GM23338 (cell line): Measurements from ENCODE around the gene RNF213. TPM values are rescaled to one million over a fixed set of nuclear protein-coding genes. Genes with fewer than 3 reads are reported as not detected.

Experiments
- ATAC-seq: fragments of 200-7000 bp; cut with Tn5 transposase; 3 replicates; pipeline ENCODE4 v1.9.1; 2020
- DNase-seq: peaks from one replicate; pipeline ENCODE4 v3.0.0-alpha.2; 2015; ENCODE audit warnings: low spot score
- H2AFZ ChIP-seq: fragments of 200-600 bp; sonication (generic); 2 replicates; pipeline ENCODE4 v1.8.0; 2016; ENCODE audit warnings: antibody characterized with exemption, mild to moderate bottlenecking, moderate library complexity
- H3F3A ChIP-seq: fragments of 200-600 bp; sonication (generic); replicated peaks from 2 replicates; pipeline ENCODE4 v1.8.0; 2017; ENCODE audit warnings: antibody characterized with exemption, mixed run types, low read depth
- H3K27ac ChIP-seq: fragments of 200-600 bp; sonication (generic); 2 replicates; pipeline ENCODE4 v1.6.1; 2016; ENCODE audit warnings: low read depth
- H3K27me3 ChIP-seq: fragments of 200-600 bp; sonication (generic); 2 replicates; pipeline ENCODE4 v1.8.0; 2016; ENCODE audit warnings: mild to moderate bottlenecking, mixed run types, moderate library complexity; ENCODE audit not compliant: insufficient read depth
- H3K36me3 ChIP-seq: fragments of 200-600 bp; sonication (generic); 2 replicates; pipeline ENCODE4 v1.8.0; 2016; ENCODE audit warnings: mild to moderate bottlenecking; ENCODE audit not compliant: insufficient read depth
- H3K4me1 ChIP-seq: fragments of 200-600 bp; sonication (generic); 2 replicates; pipeline ENCODE4 v1.8.0; 2016; ENCODE audit warnings: mild to moderate bottlenecking, moderate library complexity; ENCODE audit not compliant: insufficient read depth
- H3K4me2 ChIP-seq: fragments of 200-600 bp; sonication (generic); 2 replicates; pipeline ENCODE4 v1.7.1; 2017; ENCODE audit warnings: mixed run types
- H3K4me3 ChIP-seq: fragments of 200-600 bp; sonication (generic); 2 replicates; pipeline ENCODE4 v1.6.1; 2016; ENCODE audit warnings: mixed run types
- H3K79me2 ChIP-seq: fragments of 200-600 bp; sonication (generic); replicated peaks from 2 replicates; pipeline ENCODE4 v1.8.0; 2017; ENCODE audit warnings: mild to moderate bottlenecking; ENCODE audit not compliant: insufficient read depth
- H3K9me2 ChIP-seq: fragments of 200-600 bp; sonication (generic); 2 replicates; pipeline ENCODE4 v1.8.0; 2017; ENCODE audit not compliant: insufficient read depth
- H4K20me1 ChIP-seq: fragments of 200-600 bp; sonication (generic); replicated peaks from 2 replicates; pipeline ENCODE4 v1.8.0; 2017; ENCODE audit warnings: mild to moderate bottlenecking; ENCODE audit not compliant: insufficient read depth
- H3K27ac Mint-ChIP-seq: 2 replicates; pipeline ENCODE4 v1.8.0; 2020; ENCODE audit warnings: inconsistent platforms, mild to moderate bottlenecking, moderate library complexity, mixed read lengths
- H3K27me3 Mint-ChIP-seq: 3 replicates; pipeline ENCODE4 v1.8.0; 2022; ENCODE audit warnings: low read depth, mild to moderate bottlenecking, moderate library complexity, mixed read lengths, inconsistent platforms; ENCODE audit not compliant: insufficient read depth, poor library complexity
- H3K36me3 Mint-ChIP-seq: 3 replicates; pipeline ENCODE4 v1.8.0; 2021; ENCODE audit warnings: low read depth, mild to moderate bottlenecking, inconsistent platforms, moderate library complexity, mixed read lengths
- H3K4me1 Mint-ChIP-seq: 3 replicates; pipeline ENCODE4 v1.8.0; 2020; ENCODE audit warnings: mild to moderate bottlenecking, inconsistent platforms, mixed read lengths
- H3K4me3 Mint-ChIP-seq: 3 replicates; pipeline ENCODE4 v1.8.0; 2021; ENCODE audit warnings: moderate library complexity, mild to moderate bottlenecking, inconsistent platforms, mixed read lengths
- H3K9me3 Mint-ChIP-seq: 3 replicates; pipeline ENCODE4 v1.8.0; 2020; ENCODE audit warnings: moderate library complexity, mild to moderate bottlenecking, inconsistent platforms, mixed read lengths
- CREB1 ChIP-seq: fragments of 250-450 bp; sonication (Bioruptor Pico); IDR thresholded peaks from 2 replicates; pipeline ENCODE4 v1.5.0; 2020; ENCODE audit warnings: low read depth, mild to moderate bottlenecking, moderate library complexity
- EZH2 ChIP-seq: fragments of 200-600 bp; sonication (generic); IDR thresholded peaks from one replicate; pipeline ENCODE4 v1.8.0; 2017; ENCODE audit warnings: antibody characterized with exemption, mild to moderate bottlenecking, low read depth; ENCODE audit not compliant: unreplicated experiment
- NANOG ChIP-seq: IDR thresholded peaks from 2 replicates; pipeline ENCODE4 v1.6.1; 2016; ENCODE audit warnings: antibody characterized with exemption, borderline replicate concordance
- POLR2AphosphoS5 ChIP-seq: IDR thresholded peaks from 2 replicates; pipeline ENCODE4 v1.6.1; 2016; ENCODE audit warnings: antibody characterized with exemption, low read depth
- STAT1 ChIP-seq: IDR thresholded peaks from one replicate; pipeline ENCODE4 v1.6.1; 2016; ENCODE audit warnings: antibody characterized with exemption; ENCODE audit not compliant: unreplicated experiment
- ZNF114 ChIP-seq: fragments of 250-450 bp; sonication (Bioruptor Pico); IDR thresholded peaks from 2 replicates; pipeline ENCODE4 v1.5.0; 2020; ENCODE audit warnings: mild to moderate bottlenecking, moderate library complexity
- ZNF331 ChIP-seq: fragments of 250-450 bp; sonication (Bioruptor Pico); IDR thresholded peaks from 2 replicates; pipeline ENCODE4 v1.5.0; 2020; ENCODE audit warnings: low read depth, mild to moderate bottlenecking, moderate library complexity
- polyA plus RNA-seq: library from polyadenylated mRNA; unstranded; fragments of >200 nt; fragmentation: Nextera tagmentation; extraction: Ambion mirVana; gene quantifications from 2 replicates; pipeline ENCODE4 v1.2.1, GENCODE V29; 2016
- total RNA-seq: library from RNA; depleted of rRNA; stranded (reverse); fragments of >200 nt; shearing (Covaris generic); gene quantifications from 2 replicates; pipeline ENCODE4 v1.2.3, GENCODE V29; 2014
- TF ChIP-seq, protein P1 (sequence below): IDR thresholded peaks from one replicate; pipeline ENCODE4 v1.6.1; 2018; ENCODE audit warnings: antibody characterized with exemption; ENCODE audit not compliant: unreplicated experiment
- TF ChIP-seq, protein P2 (sequence below): IDR thresholded peaks from 2 replicates; pipeline ENCODE4 v1.6.1; 2016; ENCODE audit warnings: antibody characterized with exemption
- TF ChIP-seq, protein P3 (sequence below): fragments of 250-450 bp; sonication (Bioruptor Pico); IDR thresholded peaks from 2 replicates; pipeline ENCODE4 v1.5.0; 2020; ENCODE audit warnings: mild to moderate bottlenecking, moderate library complexity

RNF213 gene
- total and polyA plus RNA-seq, 2 experiments from 2014 or later = 21.2 to 67.2 TPM

- Mint-ChIP-seq H3K9me3 (peaks cover 2% of the 10 kb centered on the region; the same call in 1 of the 3 replicates), H3K36me3 (no peaks in the 10 kb centered on the region), H3K27me3 (peaks cover 11% of the 10 kb centered on the region), H3K4me1 (no peaks in the 10 kb centered on the region), H3K4me3 (no peak overlapping the region), H3K27ac (no peak overlapping the region)
- DNase-seq = no peak
- no peak for ATAC-seq
- Histone ChIP-seq H3K4me3 (no peak overlapping the region), H3K36me3 (no peaks in the 10 kb centered on the region), H3K4me1 (no peaks in the 10 kb centered on the region), H3K4me2 (no peak overlapping the region), H2AFZ (no peak overlapping the region), H3K79me2 (no peaks in the 10 kb centered on the region), H3K27ac (no peak overlapping the region), H3K27me3 (no peaks in the 10 kb centered on the region), H3F3A (no peaks in the 10 kb centered on the region), H4K20me1 (no peaks in the 10 kb centered on the region; the same call in 1 of the 2 replicates), H3K9me2 (no peaks in the 10 kb centered on the region)
- TF ChIP-seq ZNF114 (CRISPR knock-in tag) (no peak), CREB1 (no peak), EZH2 (no peak)
Measured at GRCh38 chr17:80433916-80434666, 173.4 kb downstream of the RNF213 start.

DNA sequence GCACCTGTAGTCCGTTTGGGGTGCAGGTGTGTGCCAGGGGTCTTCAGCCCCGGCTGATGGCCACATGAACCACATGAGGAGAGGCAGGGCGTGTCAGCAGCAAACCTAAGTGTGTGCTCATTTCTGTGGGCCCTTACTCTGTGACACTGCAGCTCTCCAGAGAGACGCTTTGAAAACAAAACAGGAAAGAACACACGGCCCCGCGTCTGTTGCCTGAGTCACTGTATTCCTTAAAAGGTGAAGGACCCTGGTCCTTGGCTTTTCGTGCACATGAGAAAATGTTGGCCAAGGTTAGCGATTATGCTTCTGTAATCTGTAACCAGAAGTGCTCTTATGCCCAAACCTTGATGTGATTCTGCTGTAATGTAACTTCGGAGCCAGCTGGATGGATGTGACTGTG is 176.9 kb downstream of the RNF213 start:
- H3K27ac ChIP-seq = no peak overlapping the region
- no peaks in the 10 kb centered on the region for H3K9me2 ChIP-seq
- DNase-seq = no peak
- ATAC-seq = no peak
- Mint-ChIP-seq H3K27me3 (peaks cover 18% of the 10 kb centered on the region), H3K4me3 (no peak overlapping the region), H3K36me3 (no peaks in the 10 kb centered on the region), H3K9me3 (peaks cover 2% of the 10 kb centered on the region; the same call in 1 of the 3 replicates), H3K4me1 (no peaks in the 10 kb centered on the region), H3K27ac (no peak overlapping the region)
- no peaks in the 10 kb centered on the region for H3K36me3 ChIP-seq
- H3K4me2 ChIP-seq = no peak overlapping the region
- H3F3A ChIP-seq = 0 out of 2 replicates have a peak, but pooled peaks cover 3% of the 10 kb centered on the region
- H3K27me3 ChIP-seq = no peaks in the 10 kb centered on the region
- H3K4me3 ChIP-seq = no peak overlapping the region
- no peaks in the 10 kb centered on the region; the same call in 1 of the 2 replicates for H3K4me1 ChIP-seq
- no peaks in the 10 kb centered on the region for H3K79me2 ChIP-seq
- H2AFZ ChIP-seq = no peak overlapping the region
- H4K20me1 ChIP-seq = no peaks in the 10 kb centered on the region; the same call in none of the 2 replicates
- TF ChIP-seq POLR2AphosphoS5 (no peak), NANOG (no peak), EZH2 (no peak), STAT1 (no peak), ZNF331 (CRISPR knock-in tag) (no peak)
- TF ChIP-seq, protein P1, sequence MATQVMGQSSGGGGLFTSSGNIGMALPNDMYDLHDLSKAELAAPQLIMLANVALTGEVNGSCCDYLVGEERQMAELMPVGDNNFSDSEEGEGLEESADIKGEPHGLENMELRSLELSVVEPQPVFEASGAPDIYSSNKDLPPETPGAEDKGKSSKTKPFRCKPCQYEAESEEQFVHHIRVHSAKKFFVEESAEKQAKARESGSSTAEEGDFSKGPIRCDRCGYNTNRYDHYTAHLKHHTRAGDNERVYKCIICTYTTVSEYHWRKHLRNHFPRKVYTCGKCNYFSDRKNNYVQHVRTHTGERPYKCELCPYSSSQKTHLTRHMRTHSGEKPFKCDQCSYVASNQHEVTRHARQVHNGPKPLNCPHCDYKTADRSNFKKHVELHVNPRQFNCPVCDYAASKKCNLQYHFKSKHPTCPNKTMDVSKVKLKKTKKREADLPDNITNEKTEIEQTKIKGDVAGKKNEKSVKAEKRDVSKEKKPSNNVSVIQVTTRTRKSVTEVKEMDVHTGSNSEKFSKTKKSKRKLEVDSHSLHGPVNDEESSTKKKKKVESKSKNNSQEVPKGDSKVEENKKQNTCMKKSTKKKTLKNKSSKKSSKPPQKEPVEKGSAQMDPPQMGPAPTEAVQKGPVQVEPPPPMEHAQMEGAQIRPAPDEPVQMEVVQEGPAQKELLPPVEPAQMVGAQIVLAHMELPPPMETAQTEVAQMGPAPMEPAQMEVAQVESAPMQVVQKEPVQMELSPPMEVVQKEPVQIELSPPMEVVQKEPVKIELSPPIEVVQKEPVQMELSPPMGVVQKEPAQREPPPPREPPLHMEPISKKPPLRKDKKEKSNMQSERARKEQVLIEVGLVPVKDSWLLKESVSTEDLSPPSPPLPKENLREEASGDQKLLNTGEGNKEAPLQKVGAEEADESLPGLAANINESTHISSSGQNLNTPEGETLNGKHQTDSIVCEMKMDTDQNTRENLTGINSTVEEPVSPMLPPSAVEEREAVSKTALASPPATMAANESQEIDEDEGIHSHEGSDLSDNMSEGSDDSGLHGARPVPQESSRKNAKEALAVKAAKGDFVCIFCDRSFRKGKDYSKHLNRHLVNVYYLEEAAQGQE = no peak
- TF ChIP-seq, protein P2, sequence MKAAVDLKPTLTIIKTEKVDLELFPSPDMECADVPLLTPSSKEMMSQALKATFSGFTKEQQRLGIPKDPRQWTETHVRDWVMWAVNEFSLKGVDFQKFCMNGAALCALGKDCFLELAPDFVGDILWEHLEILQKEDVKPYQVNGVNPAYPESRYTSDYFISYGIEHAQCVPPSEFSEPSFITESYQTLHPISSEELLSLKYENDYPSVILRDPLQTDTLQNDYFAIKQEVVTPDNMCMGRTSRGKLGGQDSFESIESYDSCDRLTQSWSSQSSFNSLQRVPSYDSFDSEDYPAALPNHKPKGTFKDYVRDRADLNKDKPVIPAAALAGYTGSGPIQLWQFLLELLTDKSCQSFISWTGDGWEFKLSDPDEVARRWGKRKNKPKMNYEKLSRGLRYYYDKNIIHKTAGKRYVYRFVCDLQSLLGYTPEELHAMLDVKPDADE = no peak
- TF ChIP-seq, protein P3, sequence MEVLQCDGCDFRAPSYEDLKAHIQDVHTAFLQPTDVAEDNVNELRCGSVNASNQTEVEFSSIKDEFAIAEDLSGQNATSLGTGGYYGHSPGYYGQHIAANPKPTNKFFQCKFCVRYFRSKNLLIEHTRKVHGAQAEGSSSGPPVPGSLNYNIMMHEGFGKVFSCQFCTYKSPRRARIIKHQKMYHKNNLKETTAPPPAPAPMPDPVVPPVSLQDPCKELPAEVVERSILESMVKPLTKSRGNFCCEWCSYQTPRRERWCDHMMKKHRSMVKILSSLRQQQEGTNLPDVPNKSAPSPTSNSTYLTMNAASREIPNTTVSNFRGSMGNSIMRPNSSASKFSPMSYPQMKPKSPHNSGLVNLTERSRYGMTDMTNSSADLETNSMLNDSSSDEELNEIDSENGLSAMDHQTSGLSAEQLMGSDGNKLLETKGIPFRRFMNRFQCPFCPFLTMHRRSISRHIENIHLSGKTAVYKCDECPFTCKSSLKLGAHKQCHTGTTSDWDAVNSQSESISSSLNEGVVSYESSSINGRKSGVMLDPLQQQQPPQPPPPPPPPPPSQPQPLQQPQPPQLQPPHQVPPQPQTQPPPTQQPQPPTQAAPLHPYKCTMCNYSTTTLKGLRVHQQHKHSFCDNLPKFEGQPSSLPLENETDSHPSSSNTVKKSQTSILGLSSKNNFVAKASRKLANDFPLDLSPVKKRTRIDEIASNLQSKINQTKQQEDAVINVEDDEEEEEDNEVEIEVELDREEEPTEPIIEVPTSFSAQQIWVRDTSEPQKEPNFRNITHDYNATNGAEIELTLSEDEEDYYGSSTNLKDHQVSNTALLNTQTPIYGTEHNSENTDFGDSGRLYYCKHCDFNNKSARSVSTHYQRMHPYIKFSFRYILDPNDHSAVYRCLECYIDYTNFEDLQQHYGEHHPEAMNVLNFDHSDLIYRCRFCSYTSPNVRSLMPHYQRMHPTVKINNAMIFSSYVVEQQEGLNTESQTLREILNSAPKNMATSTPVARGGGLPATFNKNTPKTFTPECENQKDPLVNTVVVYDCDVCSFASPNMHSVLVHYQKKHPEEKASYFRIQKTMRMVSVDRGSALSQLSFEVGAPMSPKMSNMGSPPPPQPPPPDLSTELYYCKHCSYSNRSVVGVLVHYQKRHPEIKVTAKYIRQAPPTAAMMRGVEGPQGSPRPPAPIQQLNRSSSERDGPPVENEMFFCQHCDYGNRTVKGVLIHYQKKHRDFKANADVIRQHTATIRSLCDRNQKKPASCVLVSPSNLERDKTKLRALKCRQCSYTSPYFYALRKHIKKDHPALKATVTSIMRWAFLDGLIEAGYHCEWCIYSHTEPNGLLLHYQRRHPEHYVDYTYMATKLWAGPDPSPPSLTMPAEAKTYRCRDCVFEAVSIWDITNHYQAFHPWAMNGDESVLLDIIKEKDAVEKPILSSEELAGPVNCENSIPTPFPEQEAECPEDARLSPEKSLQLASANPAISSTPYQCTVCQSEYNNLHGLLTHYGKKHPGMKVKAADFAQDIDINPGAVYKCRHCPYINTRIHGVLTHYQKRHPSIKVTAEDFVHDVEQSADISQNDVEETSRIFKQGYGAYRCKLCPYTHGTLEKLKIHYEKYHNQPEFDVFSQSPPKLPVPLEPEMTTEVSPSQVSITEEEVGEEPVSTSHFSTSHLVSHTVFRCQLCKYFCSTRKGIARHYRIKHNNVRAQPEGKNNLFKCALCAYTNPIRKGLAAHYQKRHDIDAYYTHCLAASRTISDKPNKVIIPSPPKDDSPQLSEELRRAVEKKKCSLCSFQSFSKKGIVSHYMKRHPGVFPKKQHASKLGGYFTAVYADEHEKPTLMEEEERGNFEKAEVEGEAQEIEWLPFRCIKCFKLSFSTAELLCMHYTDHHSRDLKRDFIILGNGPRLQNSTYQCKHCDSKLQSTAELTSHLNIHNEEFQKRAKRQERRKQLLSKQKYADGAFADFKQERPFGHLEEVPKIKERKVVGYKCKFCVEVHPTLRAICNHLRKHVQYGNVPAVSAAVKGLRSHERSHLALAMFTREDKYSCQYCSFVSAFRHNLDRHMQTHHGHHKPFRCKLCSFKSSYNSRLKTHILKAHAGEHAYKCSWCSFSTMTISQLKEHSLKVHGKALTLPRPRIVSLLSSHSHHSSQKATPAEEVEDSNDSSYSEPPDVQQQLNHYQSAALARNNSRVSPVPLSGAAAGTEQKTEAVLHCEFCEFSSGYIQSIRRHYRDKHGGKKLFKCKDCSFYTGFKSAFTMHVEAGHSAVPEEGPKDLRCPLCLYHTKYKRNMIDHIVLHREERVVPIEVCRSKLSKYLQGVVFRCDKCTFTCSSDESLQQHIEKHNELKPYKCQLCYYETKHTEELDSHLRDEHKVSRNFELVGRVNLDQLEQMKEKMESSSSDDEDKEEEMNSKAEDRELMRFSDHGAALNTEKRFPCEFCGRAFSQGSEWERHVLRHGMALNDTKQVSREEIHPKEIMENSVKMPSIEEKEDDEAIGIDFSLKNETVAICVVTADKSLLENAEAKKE (CRISPR knock-in tag) = no peak
